Adrenal gland (tissue), 12 donors: Measurements from ENCODE around the gene TMEM132D. TPM values are rescaled to one million over a fixed set of nuclear protein-coding genes. Genes with fewer than 3 reads are reported as not detected.

ENCODE experiments used
- DNase-seq, 7 donors: peaks; one replicate each; pipeline ENCODE4 v3.0.0-alpha.2; 2019 to 2020
- H3K27ac ChIP-seq, 5 donors: fragments of 200-600 bp; sonication (generic) in 4 of 5; 1 replicate in 3 of 5; 2 replicates in 2 of 5; pipeline versions ENCODE4 v1.5.1 to v1.8.0; 2016 to 2020; ENCODE audit warnings: mild to moderate bottlenecking in 1 of 5
- H3K27me3 ChIP-seq: fragments of 200-600 bp; 2 replicates; pipeline ENCODE4 v1.8.0; 2021
- H3K36me3 ChIP-seq, 2 donors: fragments of 200-600 bp; replicated peaks in 1 of 2; 1 replicate in 1 of 2; 2 replicates in 1 of 2; pipeline versions ENCODE4 v1.5.1 to v1.8.0; 2018 to 2022
- H3K4me1 ChIP-seq, 2 donors: fragments of 200-600 bp; replicated peaks in 1 of 2; 1 replicate in 1 of 2; 2 replicates in 1 of 2; pipeline versions ENCODE4 v1.5.1 to v1.8.0; 2018 to 2021
- H3K4me3 ChIP-seq, 4 donors: fragments of 200-600 bp; sonication (generic) in 3 of 4; one replicate each; pipeline ENCODE4 v1.5.1; 2016 to 2018
- H3K9me3 ChIP-seq, 3 donors: fragments of 200-600 bp; sonication (generic) in 1 of 3; replicated peaks in 1 of 3; 1 replicate in 2 of 3; 2 replicates in 1 of 3; pipeline versions ENCODE4 v1.5.1 to v1.8.0; 2016 to 2021
- CTCF ChIP-seq, 6 experiments: fragments of 450-650 bp in 4 of 6; fragments of 200-600 bp in 2 of 6; sonication (generic) in 1 of 6; IDR thresholded peaks; 1 replicate in 5 of 6; 2 replicates in 1 of 6; pipeline versions ENCODE4 v1.5.1 to v1.8.0; 2016 to 2021; ENCODE audit warnings: antibody characterized with exemption in 6 of 6, mild to moderate bottlenecking in 2 of 6, moderate library complexity in 1 of 6
- POLR2A ChIP-seq, 2 donors: fragments of 450-650 bp; IDR thresholded peaks; one replicate each; pipeline ENCODE4 v1.6.1; 2017; ENCODE audit warnings: antibody characterized with exemption in 2 of 2, mild to moderate bottlenecking in 2 of 2, moderate library complexity in 1 of 2
- WGBS, 4 donors: extraction: QIAGEN DNeasy Blood & Tissue Kit in 2 of 4; methylation state at CpG; one replicate each; pipeline versions ENCODE4 v1.1.5 to v1.1.7; 2013 to 2017; 5-methylcytosine and 5-hydroxymethylcytosine counted together
- intact Hi-C, 2 donors: fragments of 100-400 bp; cut with DNase I; formaldehyde crosslinking; loops; one replicate each; pipeline versions ENCODE4 v1.14.1 to v1.15.0; 2022 to 2023
- polyA plus RNA-seq, 3 donors: library from polyadenylated mRNA; stranded (reverse); fragments of 200-250 nt in 2 of 3; fragments of 350-450 nt in 1 of 3; fragmentation: Illumina TruSeq in 1 of 3; extraction: RNeasy Lipid Tissue Mini Kit (QIAGEN cat#74804) in 1 of 3; gene quantifications; one replicate each; pipeline ENCODE4 v1.2.3, GENCODE V29; 2013 to 2014
- total RNA-seq, 9 donors: library from RNA; depleted of rRNA in 4 of 9; stranded (reverse); fragments of >200 nt in 4 of 9; fragments of 120-200 nt in 1 of 9; fragmentation: NEBNext Ultra II Directional in 1 of 9; extraction: Animal tissue kit (Norgen Biotek cat#: 25700) in 1 of 9; gene quantifications; one replicate each; pipeline versions ENCODE4 v1.1.0 to v1.2.4, GENCODE V29; 2013 to 2023
- donor health status: healthy with polysubstance abuse.
- donor health status: Bipolar disorder and iron deficiency.
- donor health status: DM: yes; HTN: yes; CAD: no.
- donor health status: DM: no; HTN: no; CAD: no.
- donor health status: DM: no; HTN: no; CAD: no.
- donor health status: DM: yes; HTN: yes; CAD: no.

The TMEM132D gene
- total and polyA plus RNA-seq, 12 donors = 0.03 to 0.83 (median 0.35) TPM; not detected in 8

GRCh38 chr12:129186952-129187351 lies 716.9 kb downstream of the TMEM132D start:
- intact Hi-C loops = no loop called here
- TF ChIP-seq POLR2A (IDR thresholded peaks at IDR 0.05) (no peak), CTCF (IDR thresholded peaks at IDR 0.05) (no peak)
- no peaks in the 10 kb centered on the region for H3K27me3 ChIP-seq
- WGBS, 4 donors = 77 to 86% (median 78%) methylated on average over 1 of the region's 1 CpG
- H3K4me3 ChIP-seq = no peak overlapping the region
- no peaks in the 10 kb centered on the region for H3K4me1 ChIP-seq
- H3K9me3 ChIP-seq = no peaks in the 10 kb centered on the region
- no peak overlapping the region for H3K27ac ChIP-seq
- H3K36me3 ChIP-seq = no peaks in the 10 kb centered on the region
- DNase-seq = no peak

GRCh38 chr12:129185855-129186254 lies 718.0 kb downstream of the TMEM132D start:
- no peak overlapping the region for H3K4me3 ChIP-seq
- no peaks in the 10 kb centered on the region for H3K36me3 ChIP-seq
- no peak for DNase-seq
- no peak overlapping the region for H3K27ac ChIP-seq
- no peaks in the 10 kb centered on the region for H3K9me3 ChIP-seq
- WGBS, 4 donors = 63 to 82% (median 71%) methylated on average over 3 of the region's 3 CpGs
- intact Hi-C loops = no loop called here
- no peaks in the 10 kb centered on the region for H3K4me1 ChIP-seq
- TF ChIP-seq POLR2A (IDR thresholded peaks at IDR 0.05) (no peak), CTCF (IDR thresholded peaks at IDR 0.05) (no peak)
- no peaks in the 10 kb centered on the region for H3K27me3 ChIP-seq

- Histone ChIP-seq H3K27ac (no peak overlapping the region), H3K4me1 (no peaks in the 10 kb centered on the region), H3K4me3 (no peak overlapping the region), H3K36me3 (no peaks in the 10 kb centered on the region), H3K9me3 (no peaks in the 10 kb centered on the region), H3K27me3 (no peaks in the 10 kb centered on the region)
- no peak for DNase-seq
- WGBS, 4 donors = 46 to 55% (median 53%) methylated on average over 15 to 19 of the region's 19 CpGs
- TF ChIP-seq CTCF (IDR thresholded peaks at IDR 0.05) = no peak
- no peak for TF ChIP-seq POLR2A (IDR thresholded peaks at IDR 0.05)
- intact Hi-C loops = no loop called here
Measured at GRCh38 chr12:129184127-129184928, 719.5 kb downstream of the TMEM132D start.

GRCh38 chr12:129179941-129180553 lies 723.8 kb downstream of the TMEM132D start:
- no peak for DNase-seq
- 76 to 82% (median 78%) methylated on average over 7 of the region's 7 CpGs for WGBS, 4 donors
- H3K27me3 ChIP-seq = no peaks in the 10 kb centered on the region

More at GRCh38 chr12:129179941-129180553, 723.8 kb downstream of the TMEM132D start:
- intact Hi-C loops = no loop called here
- Histone ChIP-seq H3K9me3 (no peaks in the 10 kb centered on the region), H3K27ac (no peak overlapping the region), H3K36me3 (no peaks in the 10 kb centered on the region), H3K4me1 (no peaks in the 10 kb centered on the region), H3K4me3 (no peak overlapping the region)
- TF ChIP-seq CTCF (IDR thresholded peaks at IDR 0.05) = no peak
- no peak for TF ChIP-seq POLR2A (IDR thresholded peaks at IDR 0.05)
